GM23338 (cell line): ENCODE measurements around the gene MSH3. TPM values are rescaled to one million over a fixed set of nuclear protein-coding genes. Genes with fewer than 3 reads are reported as not detected.

Experiments
- ATAC-seq: fragments of 200-7000 bp; cut with Tn5 transposase; 3 replicates; pipeline ENCODE4 v1.9.1; 2020
- DNase-seq: peaks from one replicate; pipeline ENCODE4 v3.0.0-alpha.2; 2015; ENCODE audit warnings: low spot score
- H2AFZ ChIP-seq: fragments of 200-600 bp; sonication (generic); 2 replicates; pipeline ENCODE4 v1.8.0; 2016; ENCODE audit warnings: antibody characterized with exemption, mild to moderate bottlenecking, moderate library complexity
- H3F3A ChIP-seq: fragments of 200-600 bp; sonication (generic); replicated peaks from 2 replicates; pipeline ENCODE4 v1.8.0; 2017; ENCODE audit warnings: antibody characterized with exemption, mixed run types, low read depth
- H3K27ac ChIP-seq: fragments of 200-600 bp; sonication (generic); 2 replicates; pipeline ENCODE4 v1.6.1; 2016; ENCODE audit warnings: low read depth
- H3K27me3 ChIP-seq: fragments of 200-600 bp; sonication (generic); 2 replicates; pipeline ENCODE4 v1.8.0; 2016; ENCODE audit warnings: mild to moderate bottlenecking, mixed run types, moderate library complexity; ENCODE audit not compliant: insufficient read depth
- H3K36me3 ChIP-seq: fragments of 200-600 bp; sonication (generic); 2 replicates; pipeline ENCODE4 v1.8.0; 2016; ENCODE audit warnings: mild to moderate bottlenecking; ENCODE audit not compliant: insufficient read depth
- H3K4me1 ChIP-seq: fragments of 200-600 bp; sonication (generic); 2 replicates; pipeline ENCODE4 v1.8.0; 2016; ENCODE audit warnings: mild to moderate bottlenecking, moderate library complexity; ENCODE audit not compliant: insufficient read depth
- H3K4me2 ChIP-seq: fragments of 200-600 bp; sonication (generic); 2 replicates; pipeline ENCODE4 v1.7.1; 2017; ENCODE audit warnings: mixed run types
- H3K4me3 ChIP-seq: fragments of 200-600 bp; sonication (generic); 2 replicates; pipeline ENCODE4 v1.6.1; 2016; ENCODE audit warnings: mixed run types
- H3K79me2 ChIP-seq: fragments of 200-600 bp; sonication (generic); replicated peaks from 2 replicates; pipeline ENCODE4 v1.8.0; 2017; ENCODE audit warnings: mild to moderate bottlenecking; ENCODE audit not compliant: insufficient read depth
- H3K9me2 ChIP-seq: fragments of 200-600 bp; sonication (generic); 2 replicates; pipeline ENCODE4 v1.8.0; 2017; ENCODE audit not compliant: insufficient read depth
- H4K20me1 ChIP-seq: fragments of 200-600 bp; sonication (generic); replicated peaks from 2 replicates; pipeline ENCODE4 v1.8.0; 2017; ENCODE audit warnings: mild to moderate bottlenecking; ENCODE audit not compliant: insufficient read depth
- H3K27ac Mint-ChIP-seq: 2 replicates; pipeline ENCODE4 v1.8.0; 2020; ENCODE audit warnings: inconsistent platforms, mild to moderate bottlenecking, moderate library complexity, mixed read lengths
- H3K27me3 Mint-ChIP-seq: 3 replicates; pipeline ENCODE4 v1.8.0; 2022; ENCODE audit warnings: low read depth, mild to moderate bottlenecking, moderate library complexity, mixed read lengths, inconsistent platforms; ENCODE audit not compliant: insufficient read depth, poor library complexity
- H3K36me3 Mint-ChIP-seq: 3 replicates; pipeline ENCODE4 v1.8.0; 2021; ENCODE audit warnings: low read depth, mild to moderate bottlenecking, inconsistent platforms, moderate library complexity, mixed read lengths
- H3K4me1 Mint-ChIP-seq: 3 replicates; pipeline ENCODE4 v1.8.0; 2020; ENCODE audit warnings: mild to moderate bottlenecking, inconsistent platforms, mixed read lengths
- H3K4me3 Mint-ChIP-seq: 3 replicates; pipeline ENCODE4 v1.8.0; 2021; ENCODE audit warnings: moderate library complexity, mild to moderate bottlenecking, inconsistent platforms, mixed read lengths
- H3K9me3 Mint-ChIP-seq: 3 replicates; pipeline ENCODE4 v1.8.0; 2020; ENCODE audit warnings: moderate library complexity, mild to moderate bottlenecking, inconsistent platforms, mixed read lengths
- CREB1 ChIP-seq: fragments of 250-450 bp; sonication (Bioruptor Pico); IDR thresholded peaks from 2 replicates; pipeline ENCODE4 v1.5.0; 2020; ENCODE audit warnings: low read depth, mild to moderate bottlenecking, moderate library complexity
- CTCF ChIP-seq, 2 experiments: fragments of 200-600 bp in 1 of 2; sonication (generic) in 1 of 2; conservative IDR thresholded peaks; 2 replicates each; pipeline versions ENCODE4 v1.5.1 to v1.6.1; 2016 to 2017; ENCODE audit warnings: antibody characterized with exemption in 2 of 2, low read depth in 2 of 2, mild to moderate bottlenecking in 2 of 2, moderate library complexity in 1 of 2
- ETS1 ChIP-seq: IDR thresholded peaks from 2 replicates; pipeline ENCODE4 v1.6.1; 2016; ENCODE audit warnings: antibody characterized with exemption
- EZH2 ChIP-seq: fragments of 200-600 bp; sonication (generic); IDR thresholded peaks from one replicate; pipeline ENCODE4 v1.8.0; 2017; ENCODE audit warnings: antibody characterized with exemption, mild to moderate bottlenecking, low read depth; ENCODE audit not compliant: unreplicated experiment
- EZH2phosphoT487 ChIP-seq: fragments of 200-600 bp; sonication (generic); IDR thresholded peaks from one replicate; pipeline ENCODE4 v1.8.1; 2018; ENCODE audit warnings: antibody characterized with exemption; ENCODE audit not compliant: unreplicated experiment
- JUNB ChIP-seq: IDR thresholded peaks from one replicate; pipeline ENCODE4 v1.6.1; 2016; ENCODE audit warnings: antibody characterized with exemption; ENCODE audit not compliant: unreplicated experiment
- NANOG ChIP-seq: IDR thresholded peaks from 2 replicates; pipeline ENCODE4 v1.6.1; 2016; ENCODE audit warnings: antibody characterized with exemption, borderline replicate concordance
- POLR2AphosphoS5 ChIP-seq: IDR thresholded peaks from 2 replicates; pipeline ENCODE4 v1.6.1; 2016; ENCODE audit warnings: antibody characterized with exemption, low read depth
- REST ChIP-seq: IDR thresholded peaks from one replicate; pipeline ENCODE4 v1.6.1; 2018; ENCODE audit warnings: antibody characterized with exemption; ENCODE audit not compliant: unreplicated experiment
- STAT1 ChIP-seq: IDR thresholded peaks from one replicate; pipeline ENCODE4 v1.6.1; 2016; ENCODE audit warnings: antibody characterized with exemption; ENCODE audit not compliant: unreplicated experiment
- ZNF114 ChIP-seq: fragments of 250-450 bp; sonication (Bioruptor Pico); IDR thresholded peaks from 2 replicates; pipeline ENCODE4 v1.5.0; 2020; ENCODE audit warnings: mild to moderate bottlenecking, moderate library complexity
- ZNF331 ChIP-seq: fragments of 250-450 bp; sonication (Bioruptor Pico); IDR thresholded peaks from 2 replicates; pipeline ENCODE4 v1.5.0; 2020; ENCODE audit warnings: low read depth, mild to moderate bottlenecking, moderate library complexity
- ZNF462 ChIP-seq: fragments of 250-450 bp; sonication (Bioruptor Pico); IDR thresholded peaks from 2 replicates; pipeline ENCODE4 v1.5.0; 2020; ENCODE audit warnings: mild to moderate bottlenecking, moderate library complexity
- polyA plus RNA-seq: library from polyadenylated mRNA; unstranded; fragments of >200 nt; fragmentation: Nextera tagmentation; extraction: Ambion mirVana; gene quantifications from 2 replicates; pipeline ENCODE4 v1.2.1, GENCODE V29; 2016
- total RNA-seq: library from RNA; depleted of rRNA; stranded (reverse); fragments of >200 nt; shearing (Covaris generic); gene quantifications from 2 replicates; pipeline ENCODE4 v1.2.3, GENCODE V29; 2014

The MSH3 gene
- total and polyA plus RNA-seq, 2 experiments from 2014 or later: 13.3 to 16.6 TPM

GRCh38 chr5:80689627-80690026 lies 35.2 kb downstream of the MSH3 start:
- H3K4me2 ChIP-seq: no peak overlapping the region
- no peaks in the 10 kb centered on the region for H3K9me2 ChIP-seq
- H3K79me2 ChIP-seq: no peaks in the 10 kb centered on the region
- ATAC-seq (no peak), DNase-seq (no peak)
- no peak for TF ChIP-seq JUNB
- TF ChIP-seq EZH2phosphoT487: no peak
- no peak for TF ChIP-seq POLR2AphosphoS5
- no peak for TF ChIP-seq ETS1
- TF ChIP-seq STAT1: no peak
- no peak for TF ChIP-seq REST
- no peak for TF ChIP-seq EZH2
- no peak for TF ChIP-seq NANOG
- no peak for TF ChIP-seq ZNF114 (CRISPR knock-in tag)
- no peak for TF ChIP-seq CTCF (conservative IDR thresholded peaks at IDR 0.05; ENCODE audit: low read depth in 2 of 2)
- no peak for TF ChIP-seq ZNF331 (CRISPR knock-in tag)
- TF ChIP-seq ZNF462 (CRISPR knock-in tag): no peak
- TF ChIP-seq CREB1: no peak
- Mint-ChIP-seq H3K4me3 (no peak overlapping the region), H3K27me3 (no peaks in the 10 kb centered on the region), H3K36me3 (peaks cover 3% of the 10 kb centered on the region; the same call in 2 of the 3 replicates), H3K9me3 (no peaks in the 10 kb centered on the region), H3K4me1 (peaks cover 8% of the 10 kb centered on the region), H3K27ac (no peak overlapping the region)
- H3K36me3 ChIP-seq: no peaks in the 10 kb centered on the region
- H3K27ac ChIP-seq: no peak overlapping the region
- H4K20me1 ChIP-seq: no peaks in the 10 kb centered on the region
- peaks cover 6% of the 10 kb centered on the region for H3K4me1 ChIP-seq
- H3F3A ChIP-seq: no peaks in the 10 kb centered on the region
- no peak overlapping the region for H2AFZ ChIP-seq
- H3K27me3 ChIP-seq: no peaks in the 10 kb centered on the region
- H3K4me3 ChIP-seq: no peak overlapping the region
